HG03196 (cell line): ENCODE measurements around the gene KLHL33.
A peak's percentile ranks its signal among the peaks of the same experiment; 100 is the strongest.

ENCODE experiments used
- ATAC-seq: cut with Tn5 transposase; IDR thresholded peaks from one replicate; pipeline ENCODE4 v1.9.1; 2021; ENCODE audit not compliant: unreplicated experiment

KLHL33 gene

GRCh38 chr14:20435582-20436362 is at the start of gene KLHL33:
TSS of gene KLHL33 (minus strand) at chr14:20436166. CDS start at chr14:20435811, 355 bp downstream.
- no peak for ATAC-seq

GRCh38 chr14:20482382-20482781 is 46.4 kb upstream of the KLHL33 start:
- no peak for ATAC-seq

- ATAC-seq, result no peak
Measured at GRCh38 chr14:20478894-20479293, 42.9 kb upstream of the KLHL33 start.

- no peak for ATAC-seq
Measured at GRCh38 chr14:20477211-20477876, 41.4 kb upstream of the KLHL33 start.

- no peak for ATAC-seq
Measured at GRCh38 chr14:20476776-20477175, 40.8 kb upstream of the KLHL33 start.

- ATAC-seq, result no peak
Measured at GRCh38 chr14:20472536-20473169, 36.7 kb upstream of the KLHL33 start.

GRCh38 chr14:20470603-20470901 is 34.6 kb upstream of the KLHL33 start:
- ATAC-seq, result no peak

- peak; percentile 33 for ATAC-seq
Measured at GRCh38 chr14:20469890-20470602, 34.1 kb upstream of the KLHL33 start.

- ATAC-seq, result peak; percentile 94
Measured at GRCh38 chr14:20469242-20469889, 33.4 kb upstream of the KLHL33 start, which contains the start of gene PNP. TSS of gene PNP (plus strand) at chr14:20469406. CDS start at chr14:20469525, 119 bp downstream.

GRCh38 chr14:20468764-20469241 is 32.8 kb upstream of the KLHL33 start:
- ATAC-seq, result peak; percentile 2

GRCh38 chr14:20461225-20462141 is 25.5 kb upstream of the KLHL33 start, which contains the start of gene PIP4P1:
TSS of gene PIP4P1 (minus strand) at chr14:20461434. CDS start at chr14:20461325, 109 bp downstream.
- ATAC-seq, result peak; percentile 94

GRCh38 chr14:20460458-20461224 is 24.7 kb upstream of the KLHL33 start:
- peak; percentile 8 for ATAC-seq

- no peak for ATAC-seq
Measured at GRCh38 chr14:20458031-20458789, 22.2 kb upstream of the KLHL33 start.

- ATAC-seq, result no peak
Measured at GRCh38 chr14:20456971-20457370, 21.0 kb upstream of the KLHL33 start.

- peak; percentile 35 for ATAC-seq
Measured at GRCh38 chr14:20455355-20456300, 19.7 kb upstream of the KLHL33 start.

GRCh38 chr14:20454516-20455354 is 18.8 kb upstream of the KLHL33 start, which contains the start of the genes APEX1 and OSGEP:
TSS of gene APEX1 (plus strand) at chr14:20455226. CDS start at chr14:20455646, 420 bp downstream.
TSS of gene OSGEP (minus strand) at chr14:20454812. CDS start at chr14:20454683, 129 bp downstream.
- ATAC-seq, result peak; percentile 87
